Activated CD4-positive, alpha-beta T cell treated with anti-CD3 and anti-CD28 coated beads for 4 hours (primary cell): ENCODE results near the gene GRB7.

ENCODE experiments used
- DNase-seq, 2 donors: peaks; one replicate each; pipeline ENCODE4 v3.0.0-alpha.2; 2020

Gene GRB7

DNA sequence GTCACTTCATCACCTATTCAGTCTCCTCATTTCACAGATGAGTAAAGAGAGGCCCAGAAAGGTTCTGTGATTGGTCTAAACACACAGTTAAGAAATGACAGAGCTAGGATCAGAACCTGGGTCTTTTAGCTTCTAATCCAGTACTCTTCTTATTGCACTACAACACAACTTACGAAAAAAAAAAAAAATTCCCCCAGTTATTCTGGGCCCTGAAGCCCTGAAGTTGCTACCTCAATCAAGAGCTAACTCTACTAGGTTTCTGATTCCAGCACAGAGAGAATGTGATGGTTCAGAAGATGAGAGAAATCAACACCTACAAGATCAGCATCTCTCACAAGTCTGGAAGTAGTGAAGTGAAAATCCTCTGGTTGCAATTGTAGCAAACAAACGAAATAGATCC, 37.3 kb downstream of the GRB7 start:
- no peak for DNase-seq

DNA sequence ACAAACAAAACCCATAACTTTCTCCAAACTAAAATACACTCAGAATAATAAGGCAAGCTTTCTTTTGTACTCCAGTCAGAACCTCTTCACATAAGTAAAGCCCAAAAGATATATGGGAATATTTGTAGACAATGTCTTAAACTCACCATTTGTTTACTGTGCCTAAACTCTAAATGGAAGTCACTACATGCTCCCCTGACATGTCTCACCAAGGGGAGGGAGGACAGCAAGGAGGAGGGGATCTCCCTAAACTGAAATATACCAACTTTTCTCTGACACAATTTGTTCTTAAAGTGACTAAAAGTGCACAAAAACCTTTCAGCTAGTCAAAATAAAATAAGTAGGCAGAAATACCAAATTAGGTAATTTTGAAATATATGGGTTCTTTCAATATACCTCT, 38.5 kb downstream of the GRB7 start:
- DNase-seq: no peak

DNA sequence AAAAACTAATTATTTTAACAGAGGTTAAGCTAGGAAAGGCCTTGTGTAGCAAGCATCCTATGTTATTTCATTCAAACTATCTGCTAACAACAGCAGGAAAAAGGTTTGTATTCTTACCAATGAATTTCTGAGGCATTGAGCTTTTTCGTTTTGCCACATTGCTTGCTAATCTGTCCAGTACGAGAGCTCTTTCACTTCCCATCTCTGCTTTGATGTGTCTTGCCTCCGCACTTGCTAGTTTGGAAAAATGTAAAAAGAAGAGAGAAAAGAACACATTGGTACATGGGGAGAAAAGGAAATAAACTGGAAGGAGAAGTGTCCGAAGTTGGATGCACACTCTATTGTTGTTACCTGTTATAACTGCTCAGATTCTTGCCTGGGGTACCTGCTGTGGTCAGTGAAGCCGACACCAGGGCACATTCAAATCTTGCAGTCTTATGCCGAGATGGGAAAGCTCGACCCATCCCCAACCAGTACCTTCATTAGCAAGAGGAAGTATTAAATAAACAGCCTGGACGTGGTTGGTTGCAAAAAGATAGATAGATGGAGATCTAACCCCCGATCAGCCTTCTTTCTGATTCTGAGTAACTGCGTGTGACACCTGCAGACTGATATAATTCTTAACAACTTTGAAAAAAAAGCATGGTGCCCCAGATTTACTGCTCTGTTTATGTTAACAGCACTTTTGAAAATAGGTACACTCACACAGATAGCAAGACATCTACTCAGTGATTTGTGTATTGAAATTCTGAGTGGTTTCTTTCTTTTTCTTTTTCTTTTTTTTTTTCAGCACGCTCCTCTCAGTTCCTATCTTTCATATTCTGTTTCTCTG, 40.0 kb downstream of the GRB7 start:
- no peak for DNase-seq

DNA sequence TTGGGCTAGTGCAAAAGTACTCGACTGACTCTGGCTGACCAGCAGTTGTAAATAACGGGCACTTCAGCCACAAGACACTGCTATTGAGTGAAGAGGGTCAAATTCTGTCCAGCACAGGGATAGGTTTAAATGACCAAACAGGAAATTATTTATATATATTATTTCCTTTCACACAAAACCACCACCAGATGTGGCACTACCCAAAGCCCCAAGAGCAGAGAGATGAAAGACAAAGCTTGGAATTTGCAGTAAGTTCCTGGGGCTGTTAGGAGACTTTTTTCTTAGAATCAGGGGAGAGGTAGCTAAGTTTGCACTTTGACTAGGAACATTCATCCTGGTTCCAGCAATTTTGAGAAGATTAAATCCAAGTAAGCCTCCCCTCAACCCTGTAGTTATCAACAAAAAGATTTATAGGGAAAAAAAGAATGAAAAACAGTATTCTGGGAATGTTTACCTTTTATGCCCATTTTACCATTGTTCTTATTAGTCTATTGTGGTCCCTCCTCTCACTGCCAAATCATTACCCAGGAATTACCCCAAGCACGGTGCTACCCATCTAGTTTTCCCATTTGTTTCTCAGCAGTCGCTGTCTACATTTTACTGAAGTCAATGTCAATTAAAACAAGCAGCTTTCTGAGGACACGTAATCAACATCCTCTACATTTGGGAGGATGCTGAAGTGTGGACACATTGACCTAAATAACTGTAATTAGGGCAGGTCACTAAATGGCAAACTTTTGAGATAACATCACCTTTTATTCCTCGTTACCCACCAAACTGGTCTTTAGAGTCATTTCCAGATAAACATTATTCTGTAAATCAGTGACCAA, 43.5 kb downstream of the GRB7 start:
- no peak for DNase-seq

DNA sequence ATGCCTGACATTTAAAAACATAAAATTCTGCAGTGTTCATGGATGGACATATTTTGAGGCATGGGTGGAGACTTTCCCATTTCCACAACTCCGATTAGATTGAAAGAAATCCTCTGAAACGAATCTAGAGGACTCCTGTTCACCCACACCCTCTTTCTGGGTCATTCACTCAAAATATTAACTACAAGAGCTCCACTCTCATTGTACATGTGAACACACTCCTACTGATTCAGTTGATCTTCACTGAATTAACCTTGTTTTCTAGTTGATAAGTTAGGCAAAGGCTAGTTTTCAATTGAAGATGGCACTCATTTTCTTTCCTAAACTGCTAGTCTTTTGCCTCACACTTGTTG, 44.1 kb downstream of the GRB7 start:
- DNase-seq: no peak

DNA sequence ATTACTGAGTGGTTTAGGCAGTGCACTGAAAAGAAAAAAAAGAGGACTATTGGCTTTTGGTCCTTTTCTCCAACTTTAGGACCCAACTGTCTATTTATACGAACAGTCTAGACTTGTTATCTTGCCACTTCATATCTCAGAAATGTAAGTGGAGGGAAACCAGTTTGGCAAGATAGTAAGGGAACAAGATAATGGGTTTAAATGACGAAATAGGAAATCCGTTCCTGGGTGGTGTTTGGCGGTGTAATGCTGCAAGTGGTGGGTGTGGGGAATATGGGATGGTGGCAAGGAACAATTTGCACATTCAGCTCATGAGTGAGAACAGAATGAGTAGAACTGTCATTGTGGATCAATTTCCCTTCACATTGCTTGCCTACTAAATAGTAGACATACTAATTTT, 44.7 kb downstream of the GRB7 start:
- DNase-seq: no peak

DNA sequence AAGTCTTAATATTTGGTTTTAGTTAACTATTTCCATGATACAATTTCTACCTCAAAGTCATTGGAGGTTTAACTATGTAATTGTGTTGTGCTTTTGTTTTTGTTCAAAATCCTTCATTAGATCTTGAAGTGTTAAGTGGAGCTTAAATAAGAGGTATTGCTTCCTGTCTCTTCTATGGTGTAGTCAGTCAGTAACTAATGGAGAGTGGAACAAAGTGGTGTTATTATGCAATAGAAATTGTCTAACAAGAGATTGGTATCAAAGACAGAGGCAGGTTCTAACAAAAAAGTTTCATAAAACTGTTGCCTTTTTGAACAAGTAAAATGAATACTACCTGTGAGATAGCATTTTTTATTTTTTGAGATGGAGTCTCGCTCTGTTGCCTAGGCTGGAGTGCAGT, 45.2 kb downstream of the GRB7 start:
- no peak for DNase-seq

DNA sequence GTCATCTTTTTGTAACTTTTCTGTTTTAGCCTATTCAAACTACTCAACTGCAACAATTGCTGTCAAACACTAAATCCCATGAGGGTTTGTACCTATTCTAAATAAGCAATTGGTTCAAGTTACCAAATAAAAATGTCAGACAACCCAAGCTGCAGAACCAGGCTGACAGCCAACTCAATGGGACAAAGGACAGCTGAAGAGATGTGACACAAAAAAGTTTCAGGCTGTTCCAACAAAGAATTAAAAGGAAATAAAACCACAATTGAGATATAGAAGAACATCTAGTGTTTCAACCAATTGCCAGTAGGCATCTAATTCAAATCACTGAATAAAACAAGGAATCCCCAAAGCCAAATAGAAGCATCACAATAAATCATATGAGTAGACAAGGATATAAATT, 49.3 kb downstream of the GRB7 start:
- DNase-seq: no peak

DNA sequence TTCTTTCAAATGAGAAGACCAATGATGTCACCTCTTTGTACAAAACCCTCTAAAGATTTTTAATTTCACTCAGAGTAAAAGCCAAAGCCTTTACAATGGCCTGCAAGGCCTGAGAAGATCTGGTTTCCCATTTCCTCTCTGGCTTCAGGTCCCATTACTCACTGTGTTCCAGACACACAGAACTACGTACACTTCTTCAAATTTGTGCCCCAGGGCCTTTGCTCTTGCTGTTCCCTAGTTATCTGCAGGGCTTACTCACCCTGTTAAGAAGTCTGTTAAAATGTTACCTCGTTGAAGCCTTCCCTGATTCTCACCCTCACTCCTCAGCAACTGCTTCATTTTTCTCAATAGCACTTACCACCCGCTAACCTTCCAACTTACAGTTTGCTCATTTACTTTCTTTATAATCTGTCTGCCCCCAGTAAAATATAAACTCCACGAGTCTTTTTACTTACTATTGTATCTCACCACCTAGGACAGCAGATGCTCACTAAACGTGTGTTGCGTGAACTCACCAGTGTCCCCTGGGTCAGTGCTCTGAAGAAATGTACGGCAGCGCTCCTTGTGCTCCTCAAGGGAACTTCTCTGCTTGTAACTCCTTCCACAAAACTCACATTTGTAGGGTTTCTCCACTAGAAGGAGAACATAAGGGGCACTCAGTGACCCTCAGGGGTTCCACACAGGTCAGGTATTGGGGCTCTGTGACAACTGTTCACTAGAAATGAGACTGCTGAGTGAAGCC, 50.2 kb downstream of the GRB7 start:
- no peak for DNase-seq

DNA sequence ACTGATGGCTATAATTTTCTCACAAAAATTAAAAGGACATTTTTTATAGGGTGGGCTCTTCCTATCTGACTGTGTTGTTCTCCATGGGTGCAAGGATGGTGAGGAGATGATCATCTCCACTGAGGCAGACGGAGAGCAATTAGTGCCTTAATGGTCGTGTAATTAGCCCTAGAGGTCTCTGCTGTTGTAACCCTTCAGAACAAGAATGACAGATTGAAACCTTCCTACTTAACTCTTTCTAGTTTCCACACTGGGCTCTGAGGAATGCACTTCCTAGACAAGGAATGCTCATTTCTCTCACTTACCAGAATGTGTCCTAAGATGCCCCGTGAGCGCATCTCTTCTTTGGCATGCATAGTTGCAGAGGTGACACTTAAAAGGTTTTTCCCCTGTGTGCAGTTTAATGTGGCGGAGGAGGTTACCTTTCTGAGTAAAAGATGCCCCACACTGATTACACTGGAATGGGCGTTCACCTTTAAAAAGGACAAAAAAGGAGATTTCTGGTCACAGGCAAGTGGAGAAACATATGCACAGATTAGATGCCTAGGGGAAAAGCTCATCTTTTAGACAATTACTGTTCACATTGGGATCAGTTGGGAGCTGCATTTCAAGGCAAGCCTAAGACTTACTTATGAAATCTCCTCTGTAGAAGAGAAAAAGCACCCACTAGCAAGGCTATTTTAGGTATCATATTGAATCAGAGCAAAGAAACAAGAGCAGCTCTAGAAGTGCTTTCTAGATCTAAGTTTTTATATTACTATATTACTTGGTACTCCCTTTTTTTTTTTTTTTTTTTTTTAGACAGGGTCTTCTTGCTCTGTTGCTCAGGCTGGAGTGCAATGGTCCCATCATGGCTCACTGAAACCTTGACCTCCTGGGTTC, 53.6 kb downstream of the GRB7 start:
- DNase-seq: peak; percentile 35 to 47

DNA sequence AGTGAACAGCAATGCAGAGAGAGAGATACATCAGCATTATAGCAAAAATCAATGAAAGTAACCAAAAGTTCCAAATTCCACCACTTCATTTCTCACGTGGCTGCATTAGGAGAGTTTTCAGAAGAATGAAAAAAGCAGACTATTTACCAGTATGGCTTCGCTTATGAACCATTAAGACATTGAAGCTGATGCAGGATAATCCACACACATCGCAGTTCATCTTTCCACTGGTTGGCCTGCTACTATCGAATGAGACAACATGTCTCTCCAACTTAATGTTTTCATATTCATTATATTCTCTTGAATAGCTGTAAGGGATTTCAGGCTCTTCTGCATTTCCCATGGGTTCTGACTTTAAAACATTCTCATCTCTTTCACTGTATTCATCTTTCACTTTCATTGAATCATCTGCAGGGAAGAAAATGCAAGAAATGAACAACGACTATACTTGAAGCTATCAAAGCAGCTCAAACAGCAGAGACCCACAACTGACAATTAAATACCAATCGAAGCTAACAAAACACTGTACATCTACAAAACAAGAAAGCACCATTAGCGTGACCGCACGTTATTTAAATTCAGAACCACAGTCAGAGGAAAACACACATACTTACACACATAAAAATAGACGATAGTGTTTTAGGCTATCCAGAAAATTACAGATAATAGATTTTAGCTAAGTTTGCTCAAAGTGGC, 54.9 kb downstream of the GRB7 start:
- DNase-seq: no peak

DNA sequence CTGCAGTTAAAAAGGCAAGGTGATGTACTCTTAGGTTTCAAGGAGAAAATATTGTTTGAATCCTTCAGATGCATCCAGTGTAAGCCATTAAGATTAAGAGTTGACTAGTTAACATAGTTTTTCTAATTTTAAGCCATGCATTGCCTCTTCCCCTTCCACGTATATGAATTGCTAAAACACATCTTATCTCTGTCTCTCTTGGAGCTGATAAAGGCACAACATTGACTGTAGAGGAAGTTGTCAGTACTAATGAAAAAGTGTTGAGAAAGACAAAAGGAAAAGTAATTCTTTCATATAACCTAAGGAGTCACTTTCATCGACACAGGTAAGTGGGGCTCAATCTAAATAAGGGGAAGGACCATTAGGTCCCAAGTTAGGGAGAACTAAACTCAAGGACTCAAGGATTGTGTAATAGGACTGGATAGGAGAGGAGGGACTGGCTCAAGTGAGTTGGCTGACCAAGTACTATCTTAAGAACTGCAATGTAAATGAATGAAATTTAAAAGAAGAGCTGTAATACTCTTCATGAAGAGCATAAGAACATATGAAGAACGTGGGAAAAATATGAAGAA, 55.6 kb downstream of the GRB7 start:
- DNase-seq: no peak

DNA sequence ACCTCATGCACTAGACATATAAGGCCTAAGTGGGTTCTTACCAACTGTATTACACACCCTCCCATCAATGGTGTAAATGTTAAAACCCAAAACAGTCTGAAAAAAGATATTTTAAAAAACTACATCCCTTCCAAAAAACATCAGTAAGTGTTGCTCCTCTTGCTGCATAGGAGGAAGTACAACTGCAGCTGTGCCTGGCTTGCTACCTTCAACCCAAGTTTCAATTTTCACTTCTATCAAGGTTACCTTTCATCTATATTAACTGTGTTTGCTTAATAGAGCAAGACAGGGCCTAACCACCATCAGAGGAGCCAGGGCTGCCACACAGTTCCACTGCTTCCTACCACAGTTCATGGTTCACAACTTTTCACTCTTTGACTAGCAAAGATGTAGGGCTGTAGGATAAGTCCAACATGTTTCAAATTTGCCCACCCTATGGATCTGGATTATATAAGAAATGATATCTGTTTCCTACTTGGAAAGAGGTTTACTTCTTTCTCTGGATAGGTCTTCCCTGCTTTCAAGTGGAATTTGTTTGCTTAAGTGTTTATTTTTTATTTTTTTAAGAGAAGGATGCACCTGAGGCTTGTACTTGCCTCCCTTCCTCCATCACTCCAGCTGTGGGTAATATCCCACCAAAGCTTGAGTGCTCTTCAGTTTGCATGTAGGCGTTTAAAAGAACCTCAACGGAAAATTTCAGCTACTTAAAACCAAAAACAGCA, 56.7 kb downstream of the GRB7 start:
- no peak for DNase-seq
